ENCODE data around the gene YTHDF1.

DNA sequence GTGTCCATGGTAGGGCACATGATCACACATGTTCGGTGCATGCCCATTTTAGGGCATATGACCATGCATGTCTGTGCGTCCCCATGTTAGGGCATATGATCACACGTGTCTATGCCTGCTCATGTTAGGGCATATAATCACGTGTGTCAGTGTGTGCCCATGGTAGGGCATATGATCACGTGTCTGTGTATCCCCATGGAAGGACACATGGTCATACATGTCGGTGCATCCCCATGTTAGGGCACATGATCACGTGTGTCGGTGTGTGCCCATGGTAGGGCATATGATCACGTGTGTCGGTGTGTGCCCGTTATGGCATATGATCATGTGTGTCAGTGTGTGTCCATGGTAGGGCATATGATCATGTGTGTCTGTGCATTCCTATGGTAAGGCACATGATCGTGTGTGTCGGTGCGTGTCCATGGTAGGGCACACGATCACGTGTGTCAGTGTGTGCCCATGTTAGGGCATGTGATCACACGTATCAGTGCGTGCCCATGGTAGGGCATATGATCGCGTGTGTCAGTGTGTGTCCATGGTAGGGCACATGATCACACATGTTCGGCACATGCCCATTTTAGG lies 30.6 kb downstream of the YTHDF1 start:
- TF ChIP-seq, protein P1, sequence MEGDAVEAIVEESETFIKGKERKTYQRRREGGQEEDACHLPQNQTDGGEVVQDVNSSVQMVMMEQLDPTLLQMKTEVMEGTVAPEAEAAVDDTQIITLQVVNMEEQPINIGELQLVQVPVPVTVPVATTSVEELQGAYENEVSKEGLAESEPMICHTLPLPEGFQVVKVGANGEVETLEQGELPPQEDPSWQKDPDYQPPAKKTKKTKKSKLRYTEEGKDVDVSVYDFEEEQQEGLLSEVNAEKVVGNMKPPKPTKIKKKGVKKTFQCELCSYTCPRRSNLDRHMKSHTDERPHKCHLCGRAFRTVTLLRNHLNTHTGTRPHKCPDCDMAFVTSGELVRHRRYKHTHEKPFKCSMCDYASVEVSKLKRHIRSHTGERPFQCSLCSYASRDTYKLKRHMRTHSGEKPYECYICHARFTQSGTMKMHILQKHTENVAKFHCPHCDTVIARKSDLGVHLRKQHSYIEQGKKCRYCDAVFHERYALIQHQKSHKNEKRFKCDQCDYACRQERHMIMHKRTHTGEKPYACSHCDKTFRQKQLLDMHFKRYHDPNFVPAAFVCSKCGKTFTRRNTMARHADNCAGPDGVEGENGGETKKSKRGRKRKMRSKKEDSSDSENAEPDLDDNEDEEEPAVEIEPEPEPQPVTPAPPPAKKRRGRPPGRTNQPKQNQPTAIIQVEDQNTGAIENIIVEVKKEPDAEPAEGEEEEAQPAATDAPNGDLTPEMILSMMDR (IDR thresholded peaks at IDR 0.05), result no peak
- no peak for TF ChIP-seq POLR2A (IDR thresholded peaks at IDR 0.05)

All from esophagus squamous epithelium (tissue), 4 donors.